HG03558 (cell line): Measurements from ENCODE around the gene DDRGK1.
"Not testable (repeated sequence)": the region's sequence is repeated elsewhere in the genome, so short reads cannot be mapped to it uniquely, and the experiment has no call there.

Experiments used
- ATAC-seq: cut with Tn5 transposase; IDR thresholded peaks from one replicate; pipeline ENCODE4 v1.9.1; 2021; ENCODE audit warnings: moderate number of reproducible peaks; ENCODE audit not compliant: unreplicated experiment; ENCODE audit errors: extremely low read depth

Gene DDRGK1

DNA sequence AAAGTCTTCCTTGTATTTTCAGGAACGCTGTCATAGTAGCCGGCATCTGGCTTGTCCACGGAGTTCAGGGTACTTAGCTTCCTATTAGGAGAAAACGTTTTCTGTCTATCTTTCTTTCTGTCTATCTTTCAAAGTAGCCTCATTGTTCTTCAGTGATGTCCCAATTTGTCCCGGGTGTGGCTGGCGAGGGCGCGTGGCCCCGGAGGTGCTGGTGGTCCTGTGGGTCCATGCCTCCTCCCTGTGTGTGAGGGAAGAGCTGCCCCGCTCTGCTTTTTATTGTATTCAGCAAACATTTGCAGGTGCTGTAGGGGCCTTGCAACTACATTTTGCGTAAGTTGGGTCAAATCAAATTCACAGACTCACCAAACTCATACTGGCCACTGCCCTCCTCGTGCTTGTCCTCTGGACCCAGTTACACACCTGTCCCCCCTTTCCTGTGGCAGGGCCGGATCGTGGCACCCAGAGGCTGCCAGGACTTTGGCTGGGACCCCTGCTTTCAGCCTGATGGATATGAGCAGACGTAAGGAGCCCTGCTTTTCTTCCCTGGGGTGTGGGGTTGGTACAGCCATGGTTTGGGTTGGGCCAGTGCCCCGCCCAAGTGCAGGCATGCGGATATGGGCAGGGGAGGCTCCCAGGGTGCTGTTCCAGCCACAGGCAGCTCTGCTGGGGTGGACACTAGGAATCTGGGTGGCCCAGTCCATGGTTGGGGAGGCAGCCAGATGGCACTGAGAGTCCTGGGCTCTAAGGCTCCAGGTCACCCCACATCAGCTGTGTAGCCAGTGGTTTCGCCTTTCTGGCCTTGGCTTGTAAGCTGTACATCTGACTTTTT is 17.1 kb upstream of the DDRGK1 start:
- no peak for ATAC-seq

DNA sequence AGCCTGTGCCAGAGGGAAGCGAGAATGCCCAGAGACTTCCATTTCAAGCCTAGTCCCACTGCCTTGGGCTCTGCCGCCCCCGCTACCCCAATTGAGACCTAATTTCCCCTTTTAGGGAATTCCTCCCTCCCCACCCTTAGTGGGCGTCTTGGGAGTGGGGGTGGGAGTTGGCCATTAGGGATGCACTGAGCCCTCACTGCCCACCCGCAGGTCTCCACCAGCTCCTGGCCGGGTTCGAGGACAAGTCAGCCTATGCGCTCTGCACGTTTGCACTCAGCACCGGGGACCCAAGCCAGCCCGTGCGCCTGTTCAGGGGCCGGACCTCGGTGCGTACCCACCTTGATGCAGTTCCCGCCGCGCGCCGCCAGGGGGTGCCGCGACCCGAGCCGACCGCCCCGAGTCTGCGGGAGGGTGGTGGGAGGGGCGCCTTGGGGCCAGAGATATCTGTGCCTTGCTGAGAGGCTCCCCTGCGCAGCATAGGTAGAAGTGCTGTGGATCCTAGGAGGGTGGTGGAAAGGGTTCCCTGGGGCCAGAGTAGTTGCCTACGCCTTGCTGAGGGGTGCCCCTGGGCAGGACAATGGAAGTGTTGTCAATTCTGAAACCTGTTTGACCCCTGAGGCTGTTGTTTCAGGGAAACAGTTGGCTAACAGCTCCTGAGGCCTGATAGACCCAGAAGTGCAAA is 14.0 kb upstream of the DDRGK1 start:
- ATAC-seq, result no peak

GRCh38 chr20:3215359-3215917 is 11.0 kb upstream of the DDRGK1 start:
- not testable (repeated sequence) for ATAC-seq

GRCh38 chr20:3213226-3213625 is 8.7 kb upstream of the DDRGK1 start:
- ATAC-seq, result no peak

DNA sequence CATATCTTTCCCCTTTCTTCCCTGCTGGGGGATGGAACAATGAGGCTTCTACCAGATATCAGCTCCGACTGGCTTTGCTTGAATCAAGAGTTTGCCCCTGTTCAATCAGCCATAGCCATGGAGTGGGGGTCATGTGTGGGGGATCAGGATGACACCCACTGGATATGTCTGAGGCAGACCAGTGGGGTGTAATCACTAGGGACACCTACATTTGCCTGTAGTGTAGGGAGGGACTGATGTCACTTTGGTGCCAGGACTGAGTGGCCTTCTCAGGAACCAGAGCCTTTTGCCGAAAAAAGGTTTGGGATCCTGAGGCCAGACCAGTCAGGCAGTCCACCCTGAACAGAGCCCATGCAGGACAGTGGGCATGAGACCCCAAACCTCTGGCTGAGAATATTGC is 5.9 kb upstream of the DDRGK1 start:
- ATAC-seq, result no peak

DNA sequence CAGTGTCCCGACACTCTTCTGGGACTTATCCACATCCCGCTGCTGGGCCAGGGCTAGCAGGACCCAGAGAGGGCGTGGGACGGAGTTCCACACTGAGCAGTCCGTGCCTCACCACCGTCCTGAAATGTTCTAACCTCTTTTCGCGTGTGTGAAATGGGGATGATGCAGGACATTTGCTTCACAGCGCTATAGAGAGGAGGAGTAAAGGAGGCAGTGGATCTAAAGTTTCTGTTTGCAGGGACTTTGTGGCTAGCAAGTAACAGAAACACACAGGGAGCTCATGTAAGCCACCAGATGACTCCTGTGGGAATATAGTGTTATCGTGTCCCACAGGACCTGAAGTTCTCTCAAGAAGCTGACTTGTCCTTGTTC is 5.5 kb upstream of the DDRGK1 start:
- ATAC-seq, result no peak

GRCh38 chr20:3209257-3209945 is 4.9 kb upstream of the DDRGK1 start, which contains the start of gene ITPA:
Gene ITPA (plus strand): TSS chr20:3209498. CDS start chr20:3209552, 54 bp downstream.
- ATAC-seq, result no peak

DNA sequence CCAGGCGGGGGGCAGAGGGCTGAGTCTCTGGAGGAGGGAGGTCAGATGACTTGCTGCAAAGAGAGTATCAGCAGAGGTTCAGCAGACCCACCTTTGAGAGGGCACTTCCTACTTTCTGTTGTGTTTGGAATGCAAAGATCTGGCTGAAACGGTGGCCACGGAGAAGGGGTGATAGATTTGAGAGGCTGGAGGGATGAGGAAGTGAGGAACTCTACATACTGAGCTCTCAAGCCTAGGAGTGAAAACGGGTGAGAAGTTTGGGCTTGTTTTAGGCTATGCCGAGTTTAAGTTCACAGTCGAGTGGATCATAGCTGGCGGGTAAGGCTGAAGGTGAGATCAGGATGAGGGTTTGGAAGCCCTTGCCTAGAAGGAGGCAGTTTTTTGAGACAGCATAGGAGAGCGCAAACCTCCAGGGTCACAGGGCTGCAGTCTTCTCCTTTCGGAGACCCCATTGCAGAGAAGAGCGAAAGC is 4.3 kb upstream of the DDRGK1 start:
- ATAC-seq, result no peak

- no peak for ATAC-seq
Measured at GRCh38 chr20:3203315-3204123, 963 bp downstream of the DDRGK1 start.

- no peak for ATAC-seq
Measured at GRCh38 chr20:3202965-3203314, 1.5 kb downstream of the DDRGK1 start.

- no peak for ATAC-seq
Measured at GRCh38 chr20:3199976-3200755, 4.3 kb downstream of the DDRGK1 start.

GRCh38 chr20:3199206-3199605 is 5.3 kb downstream of the DDRGK1 start:
- no peak for ATAC-seq

DNA sequence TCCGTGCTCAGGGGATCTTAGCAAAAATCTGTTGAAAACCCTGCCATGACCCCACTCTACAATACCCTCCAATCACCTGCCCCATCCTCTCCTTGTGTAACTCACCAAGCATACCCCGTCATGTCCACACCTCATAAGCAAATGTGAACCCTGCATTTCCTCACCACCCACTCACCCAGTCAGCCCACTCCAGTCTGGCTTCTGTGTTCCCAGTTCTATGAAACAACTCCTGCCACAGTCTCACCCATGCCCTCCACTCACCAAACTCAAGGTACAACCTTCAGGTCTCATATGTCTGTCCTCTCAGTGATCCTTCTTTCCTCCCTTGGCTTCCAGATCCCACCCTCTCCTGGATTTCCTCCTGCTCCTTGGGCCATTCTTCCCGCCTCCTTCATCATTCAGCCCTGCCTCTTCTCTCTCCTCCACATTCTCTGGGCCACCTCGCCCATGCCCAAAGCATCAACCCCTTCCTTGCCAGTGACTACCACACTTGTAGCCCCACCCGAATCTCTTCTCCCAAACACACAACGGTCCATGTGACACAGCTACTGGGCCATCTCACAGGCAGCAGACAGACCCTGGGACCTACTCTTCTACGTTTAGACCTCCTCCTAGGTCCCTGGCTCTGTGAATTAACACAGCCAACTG is 8.8 kb downstream of the DDRGK1 start:
- no peak for ATAC-seq

DNA sequence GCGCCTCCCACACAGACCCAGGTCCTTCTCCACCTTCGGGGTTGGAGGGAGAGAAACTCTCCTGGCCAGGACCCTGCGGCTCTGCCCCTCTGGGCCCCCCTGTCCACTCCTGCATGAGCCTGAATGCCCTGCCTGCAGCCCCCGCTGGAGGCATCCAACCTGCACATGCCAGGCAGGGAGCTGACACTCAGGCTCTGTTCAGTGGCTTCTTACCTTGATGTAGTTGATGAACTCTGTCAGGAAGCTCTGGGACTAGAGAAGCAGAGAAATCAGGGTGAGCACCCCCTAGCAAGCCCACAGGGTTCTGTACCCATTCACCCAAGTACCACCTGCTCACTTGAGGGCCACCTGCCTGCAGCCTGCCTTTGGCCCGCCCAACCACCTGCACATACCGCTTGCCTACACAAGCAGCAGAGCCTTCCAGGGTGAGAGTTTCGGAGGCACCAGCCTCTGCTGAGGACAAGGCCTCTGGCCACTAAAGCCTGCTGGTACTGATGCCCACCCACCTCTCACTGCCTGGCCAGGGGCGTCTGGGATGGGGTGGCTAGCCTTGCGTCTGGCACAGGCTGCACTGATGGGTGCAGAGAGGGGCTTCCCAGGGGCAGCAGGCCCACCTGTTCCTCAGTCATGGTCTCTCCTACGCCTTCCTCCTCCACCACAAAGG is 9.7 kb downstream of the DDRGK1 start:
- ATAC-seq, result no peak

- ATAC-seq, result no peak
Measured at GRCh38 chr20:3193806-3194616, 10.5 kb downstream of the DDRGK1 start.

DNA sequence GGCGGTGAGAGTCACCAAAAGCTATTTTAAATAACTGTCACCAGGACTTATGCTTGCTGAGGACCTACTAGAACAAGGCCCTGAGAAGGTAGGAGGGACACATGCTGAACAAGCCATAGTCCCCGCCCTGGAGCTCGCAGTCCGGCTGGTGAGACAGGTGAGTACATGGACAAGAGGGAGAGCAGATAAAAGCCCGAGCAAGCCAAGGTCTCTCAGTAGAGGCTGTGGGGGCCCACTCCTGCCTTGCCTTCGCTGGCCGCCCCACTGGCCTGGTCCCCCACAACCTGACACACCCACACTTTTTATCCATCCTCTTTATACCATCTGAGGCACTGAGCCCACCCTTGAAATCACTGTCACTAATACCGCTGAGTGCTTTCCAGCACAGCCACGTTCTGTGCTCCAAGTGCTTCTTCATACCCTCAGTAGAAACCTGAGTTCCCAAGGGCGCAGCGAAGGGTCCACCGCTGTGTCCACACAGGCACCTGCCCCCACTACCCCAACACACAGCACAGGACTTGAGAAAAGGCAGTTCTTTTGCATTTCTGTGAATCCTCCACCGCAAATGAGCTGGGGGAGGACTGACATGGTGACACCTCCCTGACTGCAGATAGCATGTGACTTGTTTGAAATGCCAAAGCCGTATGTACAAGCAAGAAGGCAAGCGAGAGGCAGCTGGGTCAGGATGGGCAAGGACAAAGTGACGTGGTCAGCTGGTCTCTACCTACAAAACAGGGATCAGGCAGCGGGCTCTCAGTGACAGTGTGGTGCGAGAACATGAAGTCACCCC is 12.1 kb downstream of the DDRGK1 start:
- no peak for ATAC-seq

- no peak for ATAC-seq
Measured at GRCh38 chr20:3190681-3191111, 13.8 kb downstream of the DDRGK1 start.
